Measurements from ENCODE around the gene CHD8. TPM values are rescaled to one million over a fixed set of nuclear protein-coding genes. Genes with fewer than 3 reads are reported as not detected.

Gene CHD8
- total RNA-seq, 2 experiments from 2014 or later = 119 to 128 TPM

DNA sequence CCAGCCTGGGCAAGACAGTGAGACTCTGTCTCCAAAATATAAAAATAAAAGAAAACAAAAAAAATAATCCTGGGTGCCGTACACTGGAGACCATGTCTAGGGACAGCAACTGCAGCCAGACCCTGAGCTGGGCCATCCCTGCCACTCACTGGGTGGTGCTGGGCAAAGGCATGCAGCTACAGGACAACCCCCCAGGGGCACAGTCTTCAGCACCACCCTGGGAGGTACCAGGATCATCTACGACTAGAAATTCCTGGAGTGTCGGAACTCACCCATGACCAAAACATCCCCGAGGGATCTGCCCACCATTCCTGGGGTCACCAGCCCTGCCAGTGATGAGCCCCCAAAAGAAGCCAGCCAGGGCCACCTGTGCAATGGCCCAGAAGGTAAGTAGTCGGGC is 36.4 kb downstream of the CHD8 start:
- DNase-seq (no peak), ATAC-seq (ENCODE audit: poor library complexity) (no peak)
- peaks cover 84% of the 10 kb centered on the region for H3K36me3 Mint-ChIP-seq (ENCODE audit: low read depth)
- H3K9me3 ChIP-seq (ENCODE audit: control insufficient read depth in 1 of 2, insufficient read depth in 1 of 2, low read length in 2 of 2) = no peaks in the 10 kb centered on the region
- no peak overlapping the region for H3K4me3 ChIP-seq (ENCODE audit: low read length)
- intact Hi-C loops (cut with DNase I, micrococcal nuclease) = no loop called here
- H3K9me3 Mint-ChIP-seq = no peaks in the 10 kb centered on the region
- peaks cover 78% of the 10 kb centered on the region for H3K36me3 ChIP-seq (ENCODE audit: insufficient read depth, low read length)
- no peaks in the 10 kb centered on the region for H3K4me1 Mint-ChIP-seq (ENCODE audit: low read depth)
- ChIA-PET CTCF (no interaction called here), POLR2A (no interaction called here)
- H3K27ac ChIP-seq (ENCODE audit: low read depth in 1 of 2, low read length in 2 of 2) = no peak overlapping the region
- H3K27me3 Mint-ChIP-seq = no peaks in the 10 kb centered on the region
- H3K4me1 ChIP-seq (ENCODE audit: insufficient read depth, low read length) = no peaks in the 10 kb centered on the region
- no peak overlapping the region for H3K27ac Mint-ChIP-seq
- H3K27me3 ChIP-seq (ENCODE audit: control insufficient read depth in 1 of 2, insufficient read depth in 2 of 2, low read length in 2 of 2) = no peaks in the 10 kb centered on the region
- TF ChIP-seq, protein P1, sequence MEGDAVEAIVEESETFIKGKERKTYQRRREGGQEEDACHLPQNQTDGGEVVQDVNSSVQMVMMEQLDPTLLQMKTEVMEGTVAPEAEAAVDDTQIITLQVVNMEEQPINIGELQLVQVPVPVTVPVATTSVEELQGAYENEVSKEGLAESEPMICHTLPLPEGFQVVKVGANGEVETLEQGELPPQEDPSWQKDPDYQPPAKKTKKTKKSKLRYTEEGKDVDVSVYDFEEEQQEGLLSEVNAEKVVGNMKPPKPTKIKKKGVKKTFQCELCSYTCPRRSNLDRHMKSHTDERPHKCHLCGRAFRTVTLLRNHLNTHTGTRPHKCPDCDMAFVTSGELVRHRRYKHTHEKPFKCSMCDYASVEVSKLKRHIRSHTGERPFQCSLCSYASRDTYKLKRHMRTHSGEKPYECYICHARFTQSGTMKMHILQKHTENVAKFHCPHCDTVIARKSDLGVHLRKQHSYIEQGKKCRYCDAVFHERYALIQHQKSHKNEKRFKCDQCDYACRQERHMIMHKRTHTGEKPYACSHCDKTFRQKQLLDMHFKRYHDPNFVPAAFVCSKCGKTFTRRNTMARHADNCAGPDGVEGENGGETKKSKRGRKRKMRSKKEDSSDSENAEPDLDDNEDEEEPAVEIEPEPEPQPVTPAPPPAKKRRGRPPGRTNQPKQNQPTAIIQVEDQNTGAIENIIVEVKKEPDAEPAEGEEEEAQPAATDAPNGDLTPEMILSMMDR (IDR thresholded peaks at IDR 0.05) = no peak
- H3K4me3 Mint-ChIP-seq = no peak overlapping the region

DNA sequence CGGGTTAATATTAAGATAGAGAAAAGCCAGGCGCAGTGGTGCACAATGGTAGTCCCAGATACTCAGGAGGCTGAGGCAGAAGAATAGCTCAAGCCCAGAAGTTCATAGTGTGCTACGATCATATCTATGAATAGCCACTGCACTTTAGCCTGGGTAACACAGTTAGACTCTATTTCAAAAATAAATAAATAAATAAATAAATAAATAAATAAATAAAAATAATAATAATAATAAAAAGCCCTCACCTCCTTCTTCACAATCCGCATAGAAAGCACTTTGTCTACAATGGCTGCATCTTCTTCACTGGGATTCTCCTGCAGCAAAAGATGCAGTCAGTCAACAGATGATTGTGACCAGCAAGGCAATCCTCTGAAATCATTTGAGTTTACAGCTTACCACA is 40.6 kb downstream of the CHD8 start:
- ATAC-seq (ENCODE audit: poor library complexity) = no peak
- peaks cover 78% of the 10 kb centered on the region for H3K36me3 ChIP-seq (ENCODE audit: insufficient read depth, low read length)
- TF ChIP-seq, protein P1 (IDR thresholded peaks at IDR 0.05) = no peak
- intact Hi-C loops (cut with DNase I, micrococcal nuclease) = no loop called here
- DNase-seq = no peak
- H3K9me3 Mint-ChIP-seq = no peaks in the 10 kb centered on the region
- no peaks in the 10 kb centered on the region for H3K27me3 ChIP-seq (ENCODE audit: control insufficient read depth in 1 of 2, insufficient read depth in 2 of 2, low read length in 2 of 2)
- H3K27ac Mint-ChIP-seq = no peak overlapping the region
- no peaks in the 10 kb centered on the region for H3K27me3 Mint-ChIP-seq
- no peak overlapping the region for H3K4me3 ChIP-seq (ENCODE audit: low read length)
- ChIA-PET POLR2A (no interaction called here), CTCF (no interaction called here)
- H3K4me1 ChIP-seq (ENCODE audit: insufficient read depth, low read length) = no peaks in the 10 kb centered on the region
- no peak overlapping the region for H3K4me3 Mint-ChIP-seq
- no peaks in the 10 kb centered on the region for H3K9me3 ChIP-seq (ENCODE audit: control insufficient read depth in 1 of 2, insufficient read depth in 1 of 2, low read length in 2 of 2)
- H3K4me1 Mint-ChIP-seq (ENCODE audit: low read depth) = no peaks in the 10 kb centered on the region
- peaks cover 87% of the 10 kb centered on the region for H3K36me3 Mint-ChIP-seq (ENCODE audit: low read depth)
- H3K27ac ChIP-seq (ENCODE audit: low read depth in 1 of 2, low read length in 2 of 2) = no peak overlapping the region

DNA sequence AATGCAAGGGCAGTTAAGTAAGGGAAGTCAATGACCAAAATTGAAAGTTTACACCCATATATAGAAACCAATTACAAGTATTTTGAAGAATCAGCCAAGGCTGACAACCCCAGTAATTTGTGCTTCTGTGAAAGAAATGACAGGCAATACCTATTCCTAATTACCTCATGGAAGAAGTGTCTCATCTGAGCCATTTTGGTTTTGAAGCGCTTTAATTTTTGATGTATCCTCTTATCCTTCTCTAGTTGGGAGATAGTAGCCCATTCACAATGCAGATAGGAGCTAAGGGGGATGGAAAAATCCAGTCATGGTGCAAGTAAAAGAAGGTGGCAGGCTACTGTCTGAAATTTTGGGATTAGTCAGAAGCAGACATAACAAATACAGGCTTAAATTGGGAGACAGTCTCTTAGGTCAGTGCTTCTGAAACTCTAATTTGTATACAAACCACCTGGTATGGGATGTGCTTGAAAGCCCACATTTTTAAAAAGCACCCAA is 41.7 kb downstream of the CHD8 start:
- H3K9me3 Mint-ChIP-seq = no peaks in the 10 kb centered on the region
- TF ChIP-seq, protein P1 (IDR thresholded peaks at IDR 0.05) = no peak
- Histone ChIP-seq H3K36me3 (ENCODE audit: insufficient read depth, low read length) (peaks cover 78% of the 10 kb centered on the region), H3K27ac (ENCODE audit: low read depth in 1 of 2, low read length in 2 of 2) (no peak overlapping the region), H3K27me3 (ENCODE audit: control insufficient read depth in 1 of 2, insufficient read depth in 2 of 2, low read length in 2 of 2) (no peaks in the 10 kb centered on the region), H3K4me1 (ENCODE audit: insufficient read depth, low read length) (no peaks in the 10 kb centered on the region), H3K4me3 (ENCODE audit: low read length) (no peak overlapping the region), H3K9me3 (ENCODE audit: control insufficient read depth in 1 of 2, insufficient read depth in 1 of 2, low read length in 2 of 2) (no peaks in the 10 kb centered on the region)
- H3K27me3 Mint-ChIP-seq = no peaks in the 10 kb centered on the region
- H3K4me3 Mint-ChIP-seq = no peak overlapping the region
- intact Hi-C loops (cut with DNase I, micrococcal nuclease) = no loop called here
- POLR2A ChIA-PET = no interaction called here
- ATAC-seq (ENCODE audit: poor library complexity) (no peak), DNase-seq (no peak)
- H3K27ac Mint-ChIP-seq = no peak overlapping the region
- H3K4me1 Mint-ChIP-seq (ENCODE audit: low read depth) = no peaks in the 10 kb centered on the region
- CTCF ChIA-PET = interaction anchor here (0.9 kb wide), 1 partner anchor 10 kb away, joined by 3 read pairs; no protein-coding TSS in a partner anchor
- H3K36me3 Mint-ChIP-seq (ENCODE audit: low read depth) = peaks cover 91% of the 10 kb centered on the region

All from CD4-positive, alpha-beta T cell (primary cell).